GM11168 (cell line): Measurements from ENCODE around the gene SH3RF3.

Experiments used
- in situ Hi-C: fragments of 300-500 bp; cut with MboI; formaldehyde crosslinking; loops from one replicate; pipeline ENCODE4 v1.12.0; 2022; ENCODE audit warnings: low sequenced_read_pairs; ENCODE audit not compliant: unreplicated experiment

The SH3RF3 gene

DNA sequence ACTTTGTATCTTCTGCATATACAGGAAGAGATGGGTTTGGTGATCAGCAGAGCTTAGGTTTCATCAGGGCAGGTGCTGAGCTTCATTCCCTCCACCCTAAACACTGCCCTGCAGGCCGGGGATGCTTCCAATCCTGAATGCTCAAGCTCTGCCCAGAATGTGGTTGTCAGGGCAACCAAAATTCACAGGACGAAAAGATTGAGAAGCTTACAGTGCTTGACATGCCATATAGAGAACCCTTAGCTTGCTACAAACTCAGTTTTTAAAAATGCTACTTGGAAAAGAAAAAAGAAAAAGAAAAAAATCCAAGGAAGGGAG, 65.6 kb downstream of the SH3RF3 start:
- in situ Hi-C loops, result no loop called here

DNA sequence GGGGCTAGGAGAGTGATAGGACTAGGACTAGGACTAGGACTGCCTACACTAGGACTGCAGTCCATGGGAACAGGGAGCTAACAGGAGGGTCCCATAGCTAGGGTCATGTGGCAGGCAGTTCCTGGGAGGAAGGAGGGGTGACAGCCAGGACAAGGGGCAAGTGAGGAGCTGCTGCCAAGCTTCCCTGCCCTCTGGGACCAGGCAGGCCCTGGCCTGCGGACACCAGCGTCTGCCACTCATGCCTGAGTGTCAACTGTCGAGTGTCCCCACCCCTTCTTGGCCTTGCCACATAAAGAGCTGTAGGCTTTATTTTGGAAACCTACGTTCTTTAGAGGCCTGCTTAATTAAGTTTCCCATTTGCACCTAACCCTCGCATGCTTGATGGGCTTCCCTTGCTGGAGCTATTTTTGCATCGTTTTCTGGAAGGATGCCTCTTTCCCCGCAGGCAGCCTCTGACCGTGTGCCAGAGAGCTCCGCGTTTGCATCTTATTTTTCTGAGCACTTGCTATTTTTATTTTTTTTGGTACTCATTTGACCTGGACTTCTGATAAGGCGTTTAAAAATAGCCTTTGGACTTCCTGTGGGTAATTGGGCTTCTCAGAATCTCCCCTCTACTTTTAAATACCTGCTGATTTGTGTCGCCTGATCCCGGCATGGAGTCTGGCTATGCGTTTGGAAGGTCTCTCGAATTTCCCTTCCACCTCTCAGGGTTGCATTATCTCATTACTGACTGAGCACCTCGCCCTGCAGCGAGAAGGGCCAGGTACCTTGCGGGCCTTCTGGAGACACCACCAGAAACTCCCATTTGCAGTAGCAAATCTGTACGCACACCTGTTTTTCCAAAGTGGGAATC, 66.4 kb downstream of the SH3RF3 start:
- in situ Hi-C loops, result no loop called here

DNA sequence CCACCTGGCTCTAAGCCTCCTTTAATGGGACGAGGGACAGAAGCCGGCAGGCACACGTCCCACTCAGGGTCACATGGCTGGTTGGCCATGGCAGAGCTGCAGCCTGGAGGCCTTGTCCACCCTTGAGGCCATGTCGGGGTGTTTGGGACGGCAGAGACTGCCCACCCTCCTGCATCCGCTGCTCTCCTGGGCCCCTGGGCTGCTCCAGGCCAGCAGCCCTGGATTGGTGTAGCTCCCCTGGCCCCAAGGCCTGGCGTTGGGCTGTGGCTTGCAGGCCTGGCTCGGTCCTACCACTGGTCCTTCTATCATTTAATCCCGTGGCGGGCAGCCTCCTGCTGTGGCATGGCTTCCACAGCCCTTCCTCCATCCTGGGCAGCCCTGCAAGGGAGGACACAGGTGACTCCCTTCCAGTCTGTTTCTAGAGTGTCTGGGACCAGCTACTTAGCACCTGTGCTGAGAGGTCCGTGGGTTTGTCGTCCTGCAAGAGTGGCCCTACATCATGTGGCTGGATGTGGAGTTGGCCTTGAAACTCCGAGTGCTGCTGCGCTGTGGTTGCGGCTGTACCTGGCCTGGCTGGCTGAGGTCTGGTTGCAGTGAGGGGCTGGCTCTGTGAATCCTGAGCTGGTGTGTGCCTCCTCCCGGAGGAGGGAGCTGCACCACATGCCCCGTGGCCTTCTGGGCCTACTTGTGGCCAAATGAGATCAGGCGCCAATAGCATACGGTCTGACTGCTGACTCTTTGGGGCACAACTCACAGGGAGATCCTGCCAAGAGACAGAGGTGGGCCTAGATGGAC, 67.3 kb downstream of the SH3RF3 start:
- in situ Hi-C loops, result no loop called here

DNA sequence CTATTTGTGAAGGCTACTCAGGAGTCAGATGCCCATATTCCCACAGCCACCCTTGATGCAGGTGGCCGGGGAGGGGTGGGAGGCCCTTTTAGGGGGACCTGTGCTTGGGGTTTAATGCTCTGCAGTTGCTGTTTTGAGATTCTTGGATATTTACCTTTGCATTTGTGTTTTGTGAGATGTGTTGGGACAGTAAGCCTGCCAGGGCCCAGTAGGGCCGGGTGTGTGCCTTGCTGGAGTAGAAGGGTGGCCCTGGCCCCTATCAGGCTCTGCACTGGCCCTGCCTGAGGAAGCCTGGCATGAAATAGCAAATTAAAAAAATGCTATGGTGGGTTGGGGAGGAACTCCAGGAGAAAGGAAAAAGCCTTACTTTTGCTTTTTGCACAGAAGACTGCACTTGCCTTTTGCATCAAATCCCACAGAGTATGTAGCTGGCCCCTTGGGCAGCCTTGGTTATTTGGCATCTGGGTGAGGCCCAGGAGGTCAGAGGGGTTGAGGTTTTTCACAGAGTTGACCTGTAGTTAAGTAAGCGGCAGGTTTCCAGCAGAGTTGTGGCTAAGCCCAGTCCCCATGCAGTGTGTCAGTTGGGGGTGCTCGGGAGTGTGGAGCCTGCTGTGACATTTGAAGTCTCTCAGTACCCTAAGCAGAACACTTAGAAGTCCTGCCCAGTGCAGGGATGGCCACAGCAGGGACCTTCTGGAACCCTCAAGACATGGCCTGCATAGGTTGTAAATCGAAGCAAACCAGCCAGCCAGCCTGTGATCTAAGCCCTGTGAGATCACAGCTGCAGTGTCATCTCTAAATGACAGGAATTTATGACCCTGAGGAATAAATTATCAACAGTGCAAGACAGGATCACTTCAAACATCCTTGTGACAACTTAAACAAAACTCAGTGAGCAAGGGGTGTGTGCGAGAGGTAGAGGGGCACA, 68.8 kb downstream of the SH3RF3 start:
- in situ Hi-C loops, result no loop called here

DNA sequence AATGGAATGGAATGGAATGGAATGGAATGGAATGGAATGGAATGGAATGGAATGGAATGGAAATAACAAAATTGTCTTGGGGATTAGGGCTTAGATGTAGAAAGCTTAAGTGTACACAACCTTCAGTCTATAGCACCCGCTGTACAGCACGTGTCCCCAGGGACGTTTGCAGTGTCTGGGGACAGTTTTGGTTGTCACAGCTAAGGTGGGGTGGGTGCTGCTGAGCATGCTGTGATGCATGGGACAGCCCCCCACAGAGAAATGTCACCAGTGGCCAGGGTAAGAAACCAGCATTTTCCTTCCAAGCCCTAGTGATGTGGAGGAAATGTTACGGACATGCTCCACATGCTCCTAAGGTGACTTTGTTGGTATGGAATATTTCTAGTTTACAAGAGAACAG, 70.8 kb downstream of the SH3RF3 start:
- in situ Hi-C loops, result no loop called here

DNA sequence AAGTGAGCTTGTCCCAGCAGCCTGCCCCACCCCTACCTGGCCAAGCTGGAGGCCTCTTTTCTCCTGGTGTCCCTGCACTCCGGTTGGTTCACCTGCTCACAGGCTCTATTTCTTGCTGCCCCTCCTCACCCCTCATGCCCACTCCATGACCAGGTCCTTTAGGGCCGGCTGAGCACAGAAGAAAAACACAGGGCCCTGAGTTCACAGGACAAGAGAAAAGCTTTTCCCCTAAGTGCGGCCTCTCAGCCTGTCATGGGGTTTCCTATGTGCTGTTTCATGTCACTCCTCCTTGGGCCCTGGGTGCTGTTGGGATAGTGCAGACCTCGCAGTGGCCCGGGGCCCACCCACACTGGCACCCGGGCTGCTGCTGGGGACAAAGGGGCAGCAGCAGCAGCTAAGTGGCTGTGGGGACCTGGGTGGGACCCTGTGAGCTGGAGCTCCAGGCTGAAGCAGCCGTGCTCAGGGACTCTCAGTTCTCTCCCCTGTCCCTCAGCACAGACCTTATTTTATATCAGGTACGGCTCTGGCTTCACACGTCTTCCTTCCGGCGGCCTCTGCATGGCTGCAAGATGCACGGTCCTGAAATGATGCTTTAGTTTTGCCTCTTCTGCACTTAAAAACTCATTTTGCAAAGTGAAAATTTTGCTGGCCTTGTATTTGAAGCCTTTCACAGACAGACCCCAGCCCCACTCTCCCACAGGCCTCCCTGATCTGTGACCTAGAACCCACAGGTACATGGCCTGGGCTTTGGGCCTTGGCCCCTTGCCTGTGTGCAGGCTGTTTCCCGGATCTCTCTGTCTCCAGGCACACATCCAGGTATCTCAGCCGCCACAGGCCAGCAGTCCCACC, 71.8 kb downstream of the SH3RF3 start:
- in situ Hi-C loops, result no loop called here

DNA sequence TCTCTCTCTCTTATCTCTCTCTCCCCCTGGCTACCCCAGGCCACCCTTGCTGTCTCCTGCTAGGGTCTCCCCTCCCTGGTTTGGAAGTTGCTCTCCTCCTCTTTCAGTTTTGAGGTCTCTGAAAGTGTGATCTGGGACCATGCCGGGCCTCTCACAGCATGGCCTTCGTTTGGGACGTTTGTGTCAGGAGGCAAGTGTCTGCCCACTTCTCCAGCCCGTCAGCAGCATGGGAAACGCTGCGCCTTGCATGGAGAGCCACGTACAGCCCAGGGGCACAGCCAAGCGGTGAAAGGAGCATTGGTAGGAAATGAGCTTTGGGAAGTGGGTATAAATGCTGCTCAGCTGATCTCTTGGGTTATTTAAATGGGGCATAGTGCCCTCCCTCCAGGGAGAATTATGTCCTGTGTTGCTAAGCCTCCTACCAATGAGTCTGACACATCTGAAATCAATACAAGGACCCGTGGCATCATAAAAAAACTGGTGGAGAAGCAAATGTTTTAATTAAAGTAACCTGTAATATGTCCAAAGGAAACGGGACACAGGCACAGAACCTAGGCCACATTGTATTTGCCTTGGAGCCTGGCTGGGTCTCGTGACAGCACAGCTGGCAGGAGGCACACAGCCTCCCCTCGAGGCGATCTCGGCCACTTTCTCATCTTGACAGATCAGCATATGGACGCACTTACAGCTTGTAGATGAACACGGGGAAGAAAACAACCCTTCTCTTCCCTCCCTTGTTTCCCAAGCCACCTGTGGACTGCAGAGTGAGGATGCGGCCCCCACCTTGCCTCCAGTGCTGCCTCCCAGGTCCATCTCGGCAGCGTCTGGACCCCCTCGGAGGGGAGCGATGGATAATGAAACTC, 72.7 kb downstream of the SH3RF3 start:
- in situ Hi-C loops, result no loop called here

DNA sequence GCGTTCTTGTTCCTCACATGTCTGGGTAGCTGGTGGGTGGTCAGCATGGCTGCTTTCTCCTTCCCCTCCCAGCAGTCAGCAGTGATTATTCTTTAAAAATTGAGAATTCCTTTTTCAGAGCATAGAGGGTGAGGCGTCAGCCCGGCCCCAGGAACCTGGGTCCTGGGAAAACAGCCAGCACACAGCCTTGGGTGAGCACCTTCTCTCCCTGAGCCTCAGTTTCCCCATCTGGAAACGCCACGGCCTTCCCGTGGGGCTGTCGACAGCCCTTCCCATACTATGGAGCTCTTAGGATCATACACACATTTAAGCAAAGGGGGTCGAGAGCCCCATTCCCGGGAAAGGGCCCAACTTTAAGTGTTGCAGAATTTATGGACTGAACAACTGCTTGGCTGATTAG, 73.5 kb downstream of the SH3RF3 start:
- in situ Hi-C loops, result no loop called here

DNA sequence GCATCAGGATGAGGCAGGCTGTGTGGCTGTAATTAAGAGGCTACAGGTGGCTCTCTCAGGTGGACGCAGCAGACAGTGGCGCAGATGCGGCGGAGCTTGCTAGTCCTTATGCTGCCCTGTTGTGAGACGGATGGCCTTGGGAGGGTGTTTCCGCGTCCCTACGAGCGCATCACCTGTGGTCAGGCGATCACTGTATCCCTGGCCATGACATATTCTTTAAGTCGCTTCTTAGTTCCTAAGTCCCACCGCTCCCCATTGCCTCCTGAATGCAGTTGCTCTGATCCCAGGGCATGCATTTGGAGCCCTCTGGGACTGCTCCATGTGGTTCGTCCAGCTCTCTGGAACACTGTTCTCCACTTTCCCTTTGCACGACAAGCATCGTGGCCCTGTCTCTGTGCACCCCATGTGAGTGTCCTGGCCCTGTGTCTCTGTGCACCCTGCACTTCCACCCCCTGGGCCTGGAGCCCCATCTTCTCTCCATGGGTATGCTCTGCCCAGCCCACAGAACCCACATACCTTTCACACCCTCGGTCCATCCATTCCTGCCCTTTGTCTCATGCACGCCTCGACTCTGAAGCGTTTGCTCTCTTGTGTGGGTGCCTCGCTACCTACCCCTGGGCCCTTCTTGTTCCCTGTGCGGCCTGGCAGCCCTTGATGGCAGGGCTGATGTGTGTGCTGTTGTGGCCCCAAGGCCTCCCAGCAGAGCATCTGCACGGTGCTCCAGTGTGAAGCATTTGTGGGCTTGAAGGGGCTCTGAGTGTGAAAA, 74.4 kb downstream of the SH3RF3 start:
- in situ Hi-C loops, result no loop called here

DNA sequence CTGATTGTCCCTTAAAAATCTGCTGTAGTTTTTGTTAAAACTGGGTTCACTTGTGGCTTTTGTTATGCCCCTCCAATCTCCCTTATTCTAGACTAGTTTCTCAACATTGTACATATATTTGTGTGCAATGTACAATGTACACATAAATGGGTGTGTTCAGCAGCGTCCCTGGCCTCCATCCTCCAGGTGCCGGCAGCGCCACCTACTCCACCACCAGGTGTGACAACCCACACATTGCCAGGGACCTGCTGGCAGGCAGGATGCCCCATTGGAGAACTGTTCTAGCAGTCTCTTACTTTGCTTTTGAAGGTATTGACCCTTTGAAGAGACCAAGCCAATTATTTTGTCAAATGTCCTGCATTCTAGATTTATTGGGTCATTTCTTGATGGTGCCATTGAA, 75.4 kb downstream of the SH3RF3 start:
- in situ Hi-C loops, result no loop called here

DNA sequence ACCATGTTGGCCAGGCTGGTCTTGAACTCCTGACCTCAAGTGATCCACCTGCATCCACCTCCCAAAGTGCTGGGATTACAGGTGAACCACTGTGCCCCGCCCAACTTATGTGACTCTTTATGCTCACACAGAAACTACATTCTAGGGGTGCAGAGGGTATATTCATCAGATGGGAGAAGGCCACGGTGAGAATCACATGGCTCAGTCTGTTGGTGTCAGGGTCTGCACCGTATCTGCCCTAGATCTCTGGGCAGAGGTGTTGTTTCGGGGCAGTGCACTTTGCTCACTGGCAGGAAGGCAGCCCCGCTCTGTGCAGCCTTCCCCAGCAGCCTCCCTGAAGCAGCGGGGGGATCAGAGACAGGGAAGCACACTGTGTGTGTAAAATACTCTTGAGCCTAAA, 76.4 kb downstream of the SH3RF3 start:
- in situ Hi-C loops, result no loop called here

DNA sequence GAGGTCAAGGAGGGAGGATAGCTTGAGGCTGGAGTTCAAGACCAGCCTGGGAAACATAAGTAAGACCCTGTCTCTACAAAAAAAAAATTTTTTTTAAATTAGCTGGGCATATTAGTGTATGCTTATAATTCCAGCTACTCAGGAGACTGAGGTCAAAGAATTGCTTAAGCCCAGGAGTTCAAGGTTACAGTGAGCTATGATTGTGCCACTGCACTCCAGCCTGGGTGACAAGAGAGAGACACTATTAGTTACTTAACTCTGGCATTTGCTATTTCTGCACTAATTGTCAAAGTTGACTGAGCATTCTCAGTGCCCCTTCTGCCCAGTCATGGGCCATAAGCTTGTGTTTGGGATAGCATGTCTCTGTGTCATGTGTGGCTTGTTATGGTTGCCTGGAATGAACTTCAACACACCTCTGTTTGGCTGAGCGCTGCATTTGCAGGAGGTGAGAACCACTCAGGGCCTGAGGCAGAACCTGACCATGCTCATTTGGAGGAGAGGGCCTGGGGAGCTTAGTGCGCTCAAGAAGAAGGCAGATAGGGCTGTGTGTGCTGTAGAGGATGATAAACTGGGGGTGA, 77.7 kb downstream of the SH3RF3 start:
- in situ Hi-C loops, result no loop called here

DNA sequence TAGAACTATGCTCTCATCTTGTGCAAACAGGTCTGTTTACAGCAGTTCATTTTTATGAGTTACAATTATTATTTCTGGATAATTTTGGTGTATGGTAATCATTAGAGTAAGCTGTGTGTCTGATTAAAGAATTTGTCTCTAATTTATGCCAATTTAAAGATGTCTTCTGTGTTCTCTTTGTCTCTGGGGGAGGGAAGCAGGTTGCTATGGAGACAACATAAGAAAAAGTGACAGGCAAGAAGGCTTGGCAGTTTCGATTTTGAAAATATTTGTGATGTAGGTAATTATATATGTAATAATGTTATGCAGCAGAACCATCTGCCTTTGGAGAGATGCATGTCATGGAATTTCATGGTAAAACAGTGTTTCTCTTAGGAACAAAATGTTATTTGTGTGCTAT, 78.2 kb downstream of the SH3RF3 start:
- in situ Hi-C loops, result no loop called here

DNA sequence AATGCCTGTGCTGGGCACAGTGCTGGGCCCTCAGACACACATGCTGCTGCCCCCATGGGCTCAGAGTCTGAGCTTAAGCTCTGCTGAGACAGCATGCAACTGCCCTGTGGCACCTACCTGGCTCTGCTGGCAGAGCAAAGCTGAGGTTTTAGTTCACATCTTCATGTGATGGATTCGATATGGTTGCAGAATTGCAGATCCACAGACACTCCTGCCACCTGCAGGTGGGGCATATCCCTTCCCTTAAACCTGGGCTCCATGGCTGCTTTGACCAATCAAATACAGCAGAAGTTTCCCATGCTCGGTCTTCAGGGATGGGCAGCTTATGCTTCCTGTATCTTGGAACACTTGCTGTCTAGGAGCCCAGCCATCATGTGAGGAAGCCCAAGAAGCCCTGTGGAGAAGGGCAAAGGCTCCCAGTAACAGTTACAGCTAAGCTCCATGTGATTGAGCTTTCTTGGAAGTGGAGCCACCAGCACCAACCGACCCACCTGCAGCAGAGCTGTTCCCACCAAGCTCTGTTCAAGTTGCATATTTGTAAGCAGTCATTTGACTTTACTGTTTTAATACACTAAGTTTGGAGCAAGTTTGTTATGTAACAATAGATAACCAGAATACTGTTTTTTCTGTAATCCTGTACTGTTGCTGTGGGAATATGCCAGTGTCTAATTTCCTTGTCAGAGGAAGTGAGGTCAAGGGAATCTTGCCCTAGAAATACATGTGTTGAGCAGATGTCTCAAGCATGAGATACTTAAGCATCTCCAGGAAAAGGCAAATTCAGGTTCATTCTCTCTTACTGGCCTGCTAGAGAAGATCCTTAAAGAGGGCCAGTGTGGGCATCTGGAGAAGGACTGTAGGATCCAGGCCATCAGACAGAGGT, 79.3 kb downstream of the SH3RF3 start:
- in situ Hi-C loops, result no loop called here

DNA sequence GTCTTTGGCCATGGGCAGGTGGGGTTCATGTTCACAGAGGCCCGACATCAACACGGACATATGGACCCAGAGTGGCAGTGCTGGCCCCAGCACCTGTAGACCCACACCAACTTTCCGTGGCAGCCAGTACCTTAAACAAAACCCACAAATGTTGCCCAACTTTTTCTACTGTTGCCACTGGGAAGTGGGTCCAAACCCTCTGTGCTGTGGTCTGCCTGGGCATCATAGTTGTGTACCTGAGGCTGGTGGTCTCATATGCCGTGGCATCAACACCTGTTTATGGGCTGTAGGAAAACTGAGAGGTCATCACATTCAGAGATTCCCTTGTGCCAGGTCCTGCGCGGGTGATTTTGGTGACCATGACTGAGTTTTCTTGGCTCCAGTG, 79.9 kb downstream of the SH3RF3 start:
- in situ Hi-C loops, result no loop called here

DNA sequence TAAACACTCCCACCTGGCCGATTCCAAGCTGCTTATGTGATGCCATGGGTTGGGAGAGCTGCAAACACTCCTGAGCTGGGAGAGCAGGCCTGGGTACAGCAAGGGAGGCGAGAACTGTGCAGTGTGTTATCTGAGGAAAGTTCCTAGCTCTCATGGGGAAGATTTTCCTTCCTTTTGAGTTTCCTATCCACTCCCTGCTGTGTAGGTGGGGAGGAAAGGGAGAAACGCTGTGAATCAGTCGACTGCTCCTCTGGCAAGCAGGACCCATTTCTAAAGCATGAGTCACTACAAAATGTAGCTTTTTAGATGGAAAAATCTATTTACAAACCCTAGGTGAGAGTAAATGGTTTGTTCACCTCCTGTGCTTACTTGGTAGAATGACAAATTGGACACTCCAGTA, 80.4 kb downstream of the SH3RF3 start:
- in situ Hi-C loops, result no loop called here

DNA sequence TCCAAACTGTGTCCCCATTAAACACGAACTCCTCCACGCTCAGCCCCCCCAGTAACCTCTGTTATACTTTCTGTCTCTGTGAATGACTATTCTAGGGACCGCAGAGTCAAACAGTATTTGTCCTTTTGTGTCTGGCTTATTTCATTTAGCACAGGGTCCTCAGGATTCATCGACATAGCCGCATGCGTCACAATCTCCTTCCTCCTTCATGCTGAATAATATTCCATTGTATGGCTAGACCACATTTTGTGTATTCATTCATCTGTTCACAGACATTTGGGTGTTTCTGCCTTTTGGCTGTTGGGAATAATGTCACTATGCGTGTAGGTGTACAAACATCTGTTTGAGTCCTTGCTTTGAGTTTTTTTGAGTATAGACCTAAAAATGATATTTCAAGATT, 80.9 kb downstream of the SH3RF3 start:
- in situ Hi-C loops, result no loop called here
